ENCODE results near the gene CCDC116.
"Not testable (repeated sequence)": the region's sequence is repeated elsewhere in the genome, so short reads cannot be mapped to it uniquely, and the experiment has no call there.

CCDC116 gene

DNA sequence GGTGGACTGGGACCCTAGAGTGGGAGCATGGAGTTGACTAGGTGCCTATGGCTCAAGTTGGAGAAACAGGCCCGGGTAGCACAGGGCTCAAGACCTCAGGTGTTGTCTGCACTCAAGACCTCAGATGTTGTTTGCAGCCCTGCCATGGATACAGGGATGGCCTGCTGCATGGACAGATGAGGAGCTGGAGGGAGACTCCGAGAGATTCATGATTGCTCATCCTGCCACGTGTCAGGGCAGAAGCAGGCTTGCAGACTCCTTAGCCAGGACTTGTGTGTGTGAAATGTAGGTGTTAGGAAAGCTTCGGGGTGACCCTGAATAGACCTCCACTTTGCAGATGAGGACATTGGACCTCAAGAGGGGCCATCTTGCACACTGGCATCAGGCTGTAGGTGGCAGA, 921 bp downstream of the CCDC116 start:
- DNase-seq = no peak

DNA sequence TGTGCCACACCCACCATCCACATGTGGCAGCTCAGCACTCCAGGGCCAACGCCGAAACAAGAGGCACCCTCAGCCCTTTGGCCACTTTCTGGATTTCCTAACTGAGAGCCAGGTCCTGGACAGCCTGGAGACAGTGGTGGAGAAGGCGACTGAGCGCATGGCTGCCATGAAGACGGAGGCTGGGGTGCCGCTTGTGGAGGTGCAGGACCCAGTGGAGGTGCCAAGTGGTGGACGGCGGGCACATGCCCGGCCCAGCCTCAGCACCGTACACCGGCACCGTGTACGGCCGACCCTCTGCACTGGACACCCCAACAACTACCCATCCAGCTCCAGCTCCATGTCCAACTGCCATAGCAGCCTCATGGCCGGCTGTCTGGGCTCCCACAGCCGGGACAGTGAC, 1.5 kb downstream of the CCDC116 start:
- no peak for DNase-seq

DNA sequence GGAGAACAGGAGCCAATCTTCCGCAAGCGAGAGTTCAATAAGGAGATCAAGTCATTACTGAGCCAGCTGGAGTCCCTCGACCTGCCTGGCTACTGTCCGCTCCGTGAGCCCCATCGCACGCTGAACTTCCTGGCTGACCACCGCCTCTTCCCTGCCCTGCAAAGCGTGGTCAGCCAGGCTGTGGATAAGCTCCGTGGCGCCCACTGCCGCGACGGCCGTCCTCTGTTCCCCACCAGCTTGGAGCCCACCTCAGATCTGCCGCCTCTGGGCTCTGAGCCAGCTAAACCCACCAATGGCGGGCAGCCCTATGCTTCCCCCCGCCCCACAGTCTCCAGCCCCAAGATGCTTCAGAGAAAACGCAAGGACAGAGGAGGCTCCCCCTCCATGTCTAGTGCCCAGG, 2.3 kb downstream of the CCDC116 start:
- no peak for DNase-seq

- no peak for DNase-seq
Observed at GRCh38 chr22:21635771-21636510, 3.4 kb downstream of the CCDC116 start.

DNA sequence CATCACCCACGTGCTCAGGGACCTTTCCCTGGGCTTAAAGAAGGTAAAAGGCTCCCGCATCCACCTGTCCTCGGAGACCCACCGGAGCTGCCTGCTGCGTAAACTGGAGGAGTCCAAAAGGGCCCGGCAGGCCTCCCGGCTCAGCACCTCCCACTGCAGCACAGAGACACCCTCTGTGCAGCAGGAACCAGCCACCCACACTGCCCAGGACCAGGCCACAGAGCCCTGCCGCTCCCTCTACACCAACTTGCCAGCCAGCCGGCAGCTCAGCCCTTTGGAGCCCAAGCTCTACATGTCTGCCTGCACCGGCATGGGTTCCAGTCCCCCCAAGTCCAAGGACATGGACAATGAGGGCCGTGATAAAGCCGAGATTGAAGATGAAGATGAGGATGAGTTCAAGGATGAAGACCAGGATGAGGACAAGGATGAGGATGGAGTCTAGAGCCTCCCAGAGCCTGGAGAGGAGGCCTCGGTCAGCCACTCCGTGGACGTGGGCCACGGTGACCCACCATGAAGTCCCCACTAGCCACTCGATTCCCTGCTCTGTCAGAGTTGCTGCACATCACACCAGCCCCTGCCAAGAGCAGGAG, 4.2 kb downstream of the CCDC116 start:
- no peak for DNase-seq

- not testable (repeated sequence) for DNase-seq
Observed at GRCh38 chr22:21637450-21637849, 4.9 kb downstream of the CCDC116 start.

- DNase-seq = no peak
Observed at GRCh38 chr22:21639359-21639758, 6.8 kb downstream of the CCDC116 start.

DNA sequence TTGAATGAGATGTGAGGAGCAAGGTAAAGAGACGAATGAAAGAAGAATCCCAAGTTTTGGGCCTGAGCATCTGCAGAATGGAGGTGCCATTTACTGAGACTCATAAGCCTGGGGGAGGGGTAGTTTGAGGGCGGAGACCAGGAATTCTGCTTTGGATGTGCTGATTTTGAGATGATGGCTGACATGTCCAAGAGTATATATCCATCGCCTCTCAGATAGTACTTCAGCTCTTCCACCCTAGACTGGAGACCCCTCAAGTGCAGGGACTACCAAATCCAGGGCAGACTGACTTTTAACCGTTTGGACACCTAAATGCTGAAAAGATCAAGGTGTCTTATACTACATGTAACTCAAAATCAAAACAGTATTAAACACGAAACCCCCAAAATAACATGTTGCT, 8.2 kb downstream of the CCDC116 start:
- DNase-seq = no peak

DNA sequence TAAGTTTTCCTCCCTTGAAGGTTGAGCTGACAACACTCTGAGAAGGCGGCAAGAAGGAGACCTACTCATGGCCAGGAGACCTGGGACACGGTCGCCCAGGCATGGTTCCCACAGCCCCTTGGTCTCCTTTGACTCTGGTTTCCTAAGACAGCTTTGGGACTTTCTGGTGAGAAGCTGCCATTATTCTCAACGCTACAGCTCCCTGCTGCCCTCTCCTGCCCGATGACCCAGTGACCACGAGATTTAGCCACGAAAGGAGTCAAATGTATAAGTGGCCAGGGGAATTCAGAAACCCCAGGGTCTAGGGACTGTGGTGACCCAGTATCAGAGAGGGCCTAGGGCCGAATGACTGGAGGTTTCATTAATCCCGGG, 8.8 kb downstream of the CCDC116 start:
- peak; percentile 14 for DNase-seq

- DNase-seq = peak; percentile 94
Observed at GRCh38 chr22:21641789-21642583, 9.4 kb downstream of the CCDC116 start, which contains the start of gene SDF2L1. Gene SDF2L1, plus strand, starts transcription at chr22:21642302. Its CDS starts 35 bp downstream, at chr22:21642337.

- peak; percentile 36 for DNase-seq
Observed at GRCh38 chr22:21642584-21643448, 10.3 kb downstream of the CCDC116 start.

- no peak for DNase-seq
Observed at GRCh38 chr22:21643533-21644357, 11.2 kb downstream of the CCDC116 start.

DNA sequence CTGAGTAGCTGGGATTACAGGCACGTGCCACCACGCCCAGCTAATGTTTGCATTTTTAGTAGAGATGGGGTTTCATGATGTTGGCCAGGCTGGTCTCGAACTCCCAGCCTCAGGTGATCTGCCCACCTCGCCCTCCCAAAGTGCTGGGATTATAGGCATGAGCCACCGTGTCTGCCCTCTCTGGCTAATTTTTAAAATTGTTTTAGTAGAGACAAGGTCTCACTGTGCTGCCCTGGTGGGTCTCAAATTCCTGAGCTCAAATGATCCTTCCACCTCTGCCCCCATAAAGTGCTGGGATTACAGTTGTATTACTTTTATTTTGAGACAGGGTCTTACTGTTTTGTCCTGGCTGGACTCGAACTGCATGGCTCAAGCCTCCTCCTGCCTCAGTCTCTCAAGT, 13.0 kb downstream of the CCDC116 start:
- DNase-seq = not testable (repeated sequence)

- no peak for DNase-seq
Observed at GRCh38 chr22:21646608-21647590, 14.3 kb downstream of the CCDC116 start.

DNA sequence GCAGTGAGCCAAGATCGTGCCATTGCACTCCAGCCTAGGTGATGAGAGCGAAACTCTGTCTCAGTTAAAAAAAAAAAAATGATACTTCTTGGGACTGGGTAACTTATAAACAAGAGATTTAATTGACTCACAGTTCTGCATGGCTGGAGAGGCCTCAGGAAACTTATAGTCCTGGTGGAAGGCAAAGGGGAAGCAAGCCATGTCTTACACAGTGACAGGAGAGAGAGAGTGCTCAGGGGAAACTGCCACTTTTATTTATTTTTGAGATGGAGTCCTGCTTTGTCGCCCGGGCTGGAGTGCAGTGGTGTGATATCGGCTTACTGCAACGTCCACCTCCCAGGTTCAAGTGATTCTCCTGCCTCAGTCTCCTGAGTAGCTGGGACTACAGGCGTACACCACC, 17.7 kb downstream of the CCDC116 start:
- no peak for DNase-seq

GRCh38 chr22:21650823-21651520, 18.4 kb downstream of the CCDC116 start:
- DNase-seq = no peak

DNA sequence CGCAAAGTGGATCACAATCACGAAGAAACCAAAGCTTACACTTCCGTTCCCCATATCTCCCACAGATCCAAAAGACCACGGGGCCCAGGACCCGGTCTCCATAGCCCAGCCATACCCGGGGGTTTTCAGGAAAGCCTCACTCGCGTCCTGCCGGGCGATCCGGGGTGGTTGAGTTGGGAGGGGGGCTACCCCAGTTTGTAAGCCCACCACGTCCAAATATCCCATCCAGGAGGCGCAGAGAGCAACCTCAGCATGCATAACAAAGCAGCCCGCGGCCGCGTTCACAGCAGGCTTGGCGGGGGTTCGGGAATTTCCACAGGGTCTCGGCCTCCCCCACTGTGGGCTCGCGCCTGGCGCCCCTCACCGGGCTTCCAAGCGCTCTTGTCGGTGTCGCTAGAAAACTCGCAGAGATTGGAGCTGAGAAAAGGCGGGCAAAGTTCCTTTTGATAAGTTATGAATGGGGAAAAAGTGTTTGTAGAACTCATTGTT, 19.0 kb downstream of the CCDC116 start:
- DNase-seq = no peak

GRCh38 chr22:21652010-21652546, 19.5 kb downstream of the CCDC116 start:
- peak; percentile 78 for DNase-seq
